Transverse colon (tissue), 4 donors: ENCODE measurements around the gene SMAP1.

Source experiments
- CTCF ChIP-seq, 5 experiments: fragments of 200-600 bp in 3 of 5; fragments of 450-650 bp in 2 of 5; sonication (generic) in 3 of 5; IDR thresholded peaks; 1 replicate in 2 of 5; 2 replicates in 3 of 5; pipeline ENCODE4 v1.5.1; 2016 to 2017; ENCODE audit warnings: antibody characterized with exemption in 5 of 5, inconsistent platforms in 3 of 5, mild to moderate bottlenecking in 2 of 5, moderate library complexity in 1 of 5
- EP300 ChIP-seq: sonication (generic); formaldehyde crosslinking; IDR thresholded peaks from one replicate; pipeline ENCODE4 v1.6.1; 2017; ENCODE audit warnings: antibody characterized with exemption, low read depth
- POLR2A ChIP-seq: fragments of 450-650 bp; IDR thresholded peaks from one replicate; pipeline ENCODE4 v1.6.1; 2016; ENCODE audit warnings: antibody characterized with exemption, mild to moderate bottlenecking, moderate library complexity
- POLR2AphosphoS5 ChIP-seq, 3 donors: sonication (generic); formaldehyde crosslinking; IDR thresholded peaks; one replicate each; pipeline ENCODE4 v1.6.1; 2016; ENCODE audit warnings: antibody characterized with exemption in 3 of 3

DNA sequence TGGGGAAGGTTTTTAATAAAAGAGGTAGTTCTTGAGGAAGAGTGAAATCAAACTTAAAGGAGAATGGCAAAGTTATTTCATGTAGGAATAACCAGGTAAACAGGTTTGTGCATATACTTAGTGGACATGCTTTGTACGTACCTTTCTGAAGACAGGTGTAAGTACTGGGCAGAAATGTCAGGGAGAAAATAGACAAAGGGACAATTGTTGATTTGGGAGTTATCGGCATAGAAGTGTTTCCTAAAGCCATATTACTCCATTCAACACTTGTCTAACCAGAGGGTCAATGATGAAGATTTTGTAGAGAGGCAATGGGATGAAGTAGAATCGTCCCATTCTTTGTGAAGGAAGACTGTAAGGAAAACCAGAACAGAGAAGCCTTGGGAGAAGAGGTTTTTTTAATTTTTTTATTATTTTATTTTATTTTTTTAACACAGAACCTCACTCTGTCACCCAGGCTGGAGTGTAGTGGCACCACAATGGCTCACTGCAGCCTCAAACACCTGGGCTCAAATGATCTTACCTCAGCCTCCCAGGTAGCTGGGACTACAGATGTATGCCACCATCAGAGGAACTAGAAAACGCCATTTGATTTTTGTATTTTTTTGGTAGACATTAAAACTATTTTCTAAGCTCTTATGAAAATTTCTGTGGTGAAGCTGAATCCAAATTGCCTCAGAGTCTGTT lies 18.0 kb downstream of the SMAP1 start:
- no peak for TF ChIP-seq EP300
- TF ChIP-seq POLR2A = no peak
- no peak for TF ChIP-seq CTCF (IDR thresholded peaks at IDR 0.05)
- no peak for TF ChIP-seq POLR2AphosphoS5 (IDR thresholded peaks at IDR 0.05)
